SKM-1 (cell line): Measurements from ENCODE around the gene SLC25A13.

Source experiments
- DNase-seq: peaks from one replicate; lab custom pipeline; 2025; ENCODE audit not compliant: unreplicated experiment; lab: John Stamatoyannopoulos, UW

Gene SLC25A13

DNA sequence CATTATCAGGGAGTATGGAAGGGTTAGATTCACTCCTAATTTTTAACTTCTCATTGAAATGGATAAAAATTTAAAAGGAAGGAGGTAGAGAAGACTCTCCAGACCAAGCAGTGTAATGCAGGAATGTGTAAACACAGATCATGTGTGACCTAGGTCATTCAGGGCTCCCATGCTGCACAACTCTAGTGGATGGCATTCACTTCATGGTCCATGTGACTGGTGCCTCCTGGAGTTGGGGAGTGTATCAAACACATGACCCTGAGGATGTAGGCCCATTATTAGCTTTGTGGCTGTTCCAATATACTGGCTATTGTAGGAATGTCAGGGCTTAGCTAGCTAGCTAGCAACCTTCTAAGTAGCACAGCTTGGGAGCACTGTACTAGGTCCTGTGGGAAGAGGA is 109.9 kb downstream of the SLC25A13 start:
- no peak for DNase-seq

DNA sequence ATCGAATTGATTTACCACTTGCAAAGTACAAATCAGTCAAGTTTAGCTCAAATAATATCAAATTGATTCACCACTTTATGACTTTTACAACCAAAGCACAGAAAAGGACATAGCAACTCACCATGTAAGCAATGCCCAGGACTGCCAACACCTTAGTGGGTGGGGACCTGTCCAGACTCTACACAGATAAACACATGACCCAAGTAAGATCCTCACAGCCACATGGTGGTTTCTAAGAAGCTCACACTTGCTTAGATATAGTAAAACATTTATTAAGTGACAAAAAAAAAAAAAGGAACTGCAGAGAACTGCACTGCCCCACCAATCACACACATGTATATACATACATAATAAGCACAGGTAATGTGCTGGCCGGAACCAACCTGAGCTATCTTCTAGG is 116.2 kb downstream of the SLC25A13 start:
- DNase-seq: no peak

- DNase-seq: no peak
Observed at GRCh38 chr7:96204601-96205000, 117.3 kb downstream of the SLC25A13 start.

GRCh38 chr7:96203786-96204185 is 118.1 kb downstream of the SLC25A13 start:
- no peak for DNase-seq

DNA sequence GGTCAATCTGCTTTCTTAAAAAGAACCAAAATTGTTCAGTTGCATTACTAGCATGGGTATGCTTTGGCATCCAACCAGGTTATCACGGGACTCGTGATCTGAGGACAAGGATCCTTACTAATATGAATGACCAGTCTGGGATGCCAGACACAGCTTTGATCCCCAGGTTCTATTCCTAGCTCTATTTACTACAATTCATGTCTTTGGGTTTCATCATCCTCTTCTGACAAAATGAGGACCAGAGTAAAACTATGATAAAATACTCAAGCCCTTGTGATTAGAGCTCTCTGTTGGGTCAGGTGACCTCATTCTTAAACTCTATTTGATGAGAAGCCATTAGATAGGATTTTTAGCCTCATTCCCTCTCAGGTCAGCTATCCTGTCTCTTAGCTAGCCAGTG is 119.8 kb downstream of the SLC25A13 start:
- DNase-seq: no peak

GRCh38 chr7:96200740-96201139 is 121.2 kb downstream of the SLC25A13 start:
- no peak for DNase-seq

DNA sequence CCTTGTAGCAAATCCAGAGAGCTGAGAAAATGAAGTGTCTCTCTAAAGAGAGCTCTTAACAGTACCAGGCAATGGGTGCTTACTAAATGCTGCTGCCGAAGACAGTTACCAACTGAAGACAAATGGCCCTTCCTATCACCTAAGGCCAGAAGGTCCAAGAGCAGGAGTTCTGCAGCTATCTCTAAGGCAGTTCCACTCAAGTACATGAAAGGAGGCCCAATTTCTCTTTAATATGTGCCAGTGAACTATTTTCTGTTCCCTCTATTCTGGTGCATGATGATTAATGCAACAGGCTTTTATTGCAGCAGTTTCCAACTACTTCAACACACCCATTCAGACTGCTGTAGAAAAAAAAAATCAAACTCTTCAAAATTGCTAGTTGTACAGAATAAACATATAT is 122.5 kb downstream of the SLC25A13 start:
- DNase-seq: no peak

DNA sequence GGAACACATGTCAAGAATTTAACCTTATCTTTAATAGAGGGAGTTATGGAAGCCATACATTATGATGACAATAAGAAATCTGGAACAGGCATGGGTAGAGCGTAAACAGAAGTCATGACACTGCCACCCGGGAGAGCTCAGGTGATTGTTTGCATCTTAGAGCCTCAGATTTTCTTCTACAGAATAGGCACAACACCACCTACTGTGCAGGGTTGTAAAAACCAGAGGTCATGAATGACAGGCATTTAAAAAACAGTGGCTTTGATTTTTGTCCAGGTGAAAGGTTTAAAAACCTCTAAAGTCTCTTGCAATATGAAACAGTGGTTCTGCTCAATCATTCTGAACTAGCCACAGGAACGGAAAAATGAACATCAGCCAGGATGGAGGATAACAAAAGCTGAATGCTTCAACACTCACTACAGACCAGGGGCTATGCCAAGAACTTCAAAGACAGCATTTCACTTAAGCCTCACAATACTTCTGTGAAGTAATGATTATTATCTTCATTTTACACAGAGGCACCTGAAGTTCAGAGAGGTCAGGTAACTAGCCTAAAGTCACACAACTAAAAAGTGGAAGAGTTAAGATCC is 123.8 kb downstream of the SLC25A13 start:
- no peak for DNase-seq

GRCh38 chr7:96196676-96197075 is 125.2 kb downstream of the SLC25A13 start:
- DNase-seq: no peak

DNA sequence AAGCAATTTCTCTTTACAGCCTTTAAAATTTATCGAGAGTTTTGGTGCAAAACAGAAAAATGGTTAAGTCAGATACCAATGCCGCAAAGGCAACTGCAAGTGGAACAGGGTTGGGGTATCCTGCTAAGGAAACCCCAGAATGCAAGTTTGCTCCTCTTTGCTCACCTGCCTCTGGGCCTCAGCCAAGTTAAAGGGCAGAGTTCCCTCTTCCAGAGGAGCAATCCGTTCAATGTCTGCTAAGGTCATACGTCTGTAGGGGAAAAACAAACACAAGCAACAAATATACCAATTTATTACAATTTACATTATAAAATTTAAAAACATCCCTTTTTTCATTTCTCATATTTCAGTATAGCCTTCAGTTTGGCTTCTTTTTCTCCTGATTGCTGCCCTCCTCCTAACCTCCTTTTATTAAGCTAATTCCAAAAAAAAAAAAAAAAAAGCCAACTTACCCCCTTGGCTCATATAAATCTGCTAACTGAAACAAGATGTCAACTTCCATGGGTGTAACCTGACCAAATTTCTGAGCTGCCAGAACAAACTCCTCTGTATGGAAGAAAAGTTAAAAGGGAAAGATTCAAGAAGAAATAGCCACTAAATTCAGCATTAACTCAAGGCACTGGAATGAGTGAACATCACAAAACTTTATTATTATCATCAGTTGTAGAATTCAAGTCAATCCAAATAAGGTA is 132.6 kb downstream of the SLC25A13 start:
- DNase-seq: no peak

GRCh38 chr7:96188591-96188991 is 133.3 kb downstream of the SLC25A13 start:
- DNase-seq: no peak

GRCh38 chr7:96188174-96188581 is 133.7 kb downstream of the SLC25A13 start:
- no peak for DNase-seq

- no peak for DNase-seq
Observed at GRCh38 chr7:96187735-96188134, 134.2 kb downstream of the SLC25A13 start.

DNA sequence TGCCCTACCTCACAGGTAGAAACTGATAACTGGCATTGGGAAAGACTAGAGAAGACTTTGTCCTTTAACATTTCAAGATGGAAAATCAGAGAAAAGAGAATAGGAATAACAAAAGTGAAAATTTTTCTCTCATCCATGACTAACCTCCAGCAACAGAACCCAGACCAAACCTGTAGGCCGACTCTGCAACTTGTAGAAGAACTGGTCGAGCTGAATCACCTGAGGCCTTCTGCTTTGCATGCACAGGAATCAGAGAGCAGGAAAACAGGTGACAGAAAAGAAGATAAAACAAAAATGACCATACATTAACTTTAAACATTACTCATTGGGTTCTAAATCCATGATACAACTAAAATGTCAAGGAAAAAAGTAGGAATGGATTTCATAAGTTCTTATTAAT is 137.1 kb downstream of the SLC25A13 start:
- DNase-seq: no peak

GRCh38 chr7:96183163-96183670 is 138.7 kb downstream of the SLC25A13 start:
- no peak for DNase-seq

- no peak for DNase-seq
Observed at GRCh38 chr7:96182424-96183158, 139.3 kb downstream of the SLC25A13 start.

DNA sequence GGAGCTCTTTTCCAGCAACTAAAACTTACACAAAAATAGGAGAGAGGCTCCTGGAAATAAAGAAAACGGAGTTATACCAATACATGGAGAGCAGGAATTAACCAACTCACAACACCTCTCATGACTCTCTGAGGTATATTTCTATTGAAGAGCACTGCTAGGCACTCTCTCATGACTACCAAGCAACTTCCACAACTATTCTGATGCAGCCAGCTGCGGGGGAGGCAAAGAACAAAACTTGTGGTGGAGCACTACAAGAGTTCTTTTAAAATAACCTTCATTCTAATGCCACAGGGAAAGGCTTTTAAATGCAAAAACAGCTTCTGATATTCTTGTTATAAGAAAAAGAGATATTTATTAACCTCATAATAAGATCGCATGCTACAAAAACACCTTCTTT is 140.7 kb downstream of the SLC25A13 start:
- DNase-seq: no peak

GRCh38 chr7:96179837-96180236 is 142.1 kb downstream of the SLC25A13 start:
- no peak for DNase-seq

DNA sequence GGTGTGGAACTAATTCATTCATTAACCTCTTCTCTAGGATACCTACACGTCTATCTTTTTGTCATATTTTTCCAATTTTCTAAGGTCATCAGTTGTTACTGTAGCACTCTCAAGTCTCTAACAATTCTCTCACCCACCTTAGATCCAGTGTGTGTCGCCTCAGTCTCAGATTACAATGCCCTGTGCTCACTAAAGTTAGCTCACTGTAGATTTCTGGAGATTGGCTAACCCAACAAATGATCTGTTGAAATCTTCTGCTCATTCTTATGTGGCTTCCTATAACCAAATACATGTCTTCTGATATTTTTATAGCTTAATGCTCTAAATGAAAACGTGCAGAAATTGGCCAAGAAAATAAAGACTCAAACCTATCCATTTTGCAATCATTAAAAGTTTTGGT is 142.6 kb downstream of the SLC25A13 start:
- no peak for DNase-seq

DNA sequence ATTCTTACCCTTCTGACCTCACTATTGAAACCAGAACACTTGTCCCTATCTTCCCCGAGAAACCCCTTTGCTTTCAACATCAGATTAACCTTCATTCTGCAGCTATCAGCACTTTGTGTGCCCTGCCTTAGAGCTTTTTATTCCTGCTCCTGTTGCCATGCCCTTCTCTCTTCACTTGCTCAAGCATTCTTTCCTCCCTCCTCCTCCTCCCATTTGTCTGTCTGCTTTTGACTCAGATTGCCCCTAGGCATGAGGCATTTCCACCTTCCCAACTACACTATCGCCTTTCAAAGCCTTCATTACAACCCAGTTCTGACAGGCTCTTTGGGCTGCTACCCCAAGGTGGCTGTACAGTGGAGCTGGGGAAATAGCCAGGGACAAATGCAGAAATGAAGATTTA is 143.3 kb downstream of the SLC25A13 start:
- DNase-seq: no peak

GRCh38 chr7:96177353-96177752 is 144.5 kb downstream of the SLC25A13 start:
- DNase-seq: no peak

GRCh38 chr7:96174812-96175211 is 147.1 kb downstream of the SLC25A13 start:
- no peak for DNase-seq
